Embryonic facial prominence (tissue), 1 donor: ENCODE data around the gene CMTM7.

Experiments
- DNase-seq: peaks from one replicate; pipeline ENCODE4 v3.0.0-alpha.2; 2016; ENCODE audit errors: extremely low spot score

Gene CMTM7, protein sequence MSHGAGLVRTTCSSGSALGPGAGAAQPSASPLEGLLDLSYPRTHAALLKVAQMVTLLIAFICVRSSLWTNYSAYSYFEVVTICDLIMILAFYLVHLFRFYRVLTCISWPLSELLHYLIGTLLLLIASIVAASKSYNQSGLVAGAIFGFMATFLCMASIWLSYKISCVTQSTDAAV

DNA sequence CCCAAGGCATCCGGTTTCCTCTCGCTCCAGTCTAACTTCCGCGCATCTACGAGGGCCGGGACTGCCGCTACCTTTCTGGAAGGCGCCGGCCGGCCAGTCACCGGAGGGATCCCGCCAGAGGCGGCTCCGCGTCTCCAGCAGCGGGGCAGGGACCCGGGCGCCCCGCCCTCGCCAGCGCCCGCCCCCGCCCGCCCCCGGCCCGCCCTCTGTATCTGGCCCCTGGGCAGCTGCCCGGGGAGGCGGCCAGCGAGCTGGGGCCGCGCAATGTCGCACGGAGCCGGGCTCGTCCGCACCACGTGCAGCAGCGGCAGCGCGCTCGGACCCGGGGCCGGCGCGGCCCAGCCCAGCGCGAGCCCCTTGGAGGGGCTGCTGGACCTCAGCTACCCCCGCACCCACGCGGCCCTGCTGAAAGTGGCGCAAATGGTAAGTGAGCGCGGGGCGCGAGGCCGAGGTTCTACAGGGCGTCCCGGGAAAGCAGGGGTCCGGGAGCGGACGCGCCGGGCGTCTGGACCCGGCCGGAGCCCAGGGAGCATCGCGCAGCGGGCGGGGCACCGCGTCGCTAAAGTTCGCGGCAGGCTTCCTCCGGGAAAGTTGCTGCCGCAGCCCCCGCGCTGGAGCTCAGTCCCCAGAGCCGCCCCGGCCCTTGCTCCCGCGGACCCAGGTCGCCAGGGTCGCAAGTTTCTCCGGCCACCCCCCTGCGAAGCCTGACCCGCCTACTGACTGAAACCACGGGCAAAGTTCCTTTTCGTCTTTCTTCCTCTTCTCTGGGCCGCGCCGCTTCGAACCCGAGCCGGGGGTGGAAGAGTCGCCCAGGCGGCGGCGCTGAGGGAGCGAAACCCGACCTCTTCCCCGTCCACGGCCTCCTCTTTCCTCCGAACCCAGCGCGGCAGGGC, at the start of gene CMTM7:
TSS of gene CMTM7 (plus strand) at position 211 of the 893 bp plus-strand sequence. CDS start at position 265, 54 bp downstream.
- no peak for DNase-seq

DNA sequence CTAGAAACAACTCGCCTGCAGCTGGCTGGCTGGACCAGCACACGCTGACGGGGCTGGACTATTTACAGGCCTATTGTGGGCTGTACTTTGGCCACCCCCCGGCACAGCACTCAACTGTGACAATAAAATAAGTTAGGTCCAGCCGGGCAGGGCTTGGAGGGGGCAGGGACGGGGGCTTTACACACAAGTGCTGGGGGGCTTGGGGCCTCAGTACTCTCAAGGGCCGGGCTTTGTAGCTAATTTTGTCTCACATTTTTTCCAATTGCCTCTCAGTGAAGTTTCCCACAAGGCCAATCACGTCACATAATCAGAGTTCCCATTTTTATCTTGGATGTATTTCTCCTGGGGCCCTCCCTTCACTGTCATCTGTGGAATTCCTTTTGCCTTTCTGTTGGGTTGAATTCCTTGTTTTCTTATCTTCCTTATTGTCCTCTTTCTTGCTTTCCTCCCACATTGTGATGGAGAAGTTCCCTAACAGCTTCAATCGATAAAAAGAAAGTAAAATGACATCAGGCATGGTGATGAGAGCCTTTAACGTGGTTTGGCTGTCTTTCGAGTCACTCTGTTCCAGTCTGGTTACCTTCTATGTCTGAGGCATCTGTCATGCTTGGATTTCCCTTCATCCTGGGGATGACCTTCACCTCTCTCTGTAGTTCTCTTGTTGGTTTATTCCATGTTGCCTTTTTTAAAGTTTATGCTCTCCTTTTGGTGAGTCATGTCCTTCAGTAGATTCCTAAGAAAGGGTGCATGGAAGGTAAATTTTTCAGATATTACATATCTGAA, 44.1 kb upstream of the CMTM7 start:
- no peak for DNase-seq

DNA sequence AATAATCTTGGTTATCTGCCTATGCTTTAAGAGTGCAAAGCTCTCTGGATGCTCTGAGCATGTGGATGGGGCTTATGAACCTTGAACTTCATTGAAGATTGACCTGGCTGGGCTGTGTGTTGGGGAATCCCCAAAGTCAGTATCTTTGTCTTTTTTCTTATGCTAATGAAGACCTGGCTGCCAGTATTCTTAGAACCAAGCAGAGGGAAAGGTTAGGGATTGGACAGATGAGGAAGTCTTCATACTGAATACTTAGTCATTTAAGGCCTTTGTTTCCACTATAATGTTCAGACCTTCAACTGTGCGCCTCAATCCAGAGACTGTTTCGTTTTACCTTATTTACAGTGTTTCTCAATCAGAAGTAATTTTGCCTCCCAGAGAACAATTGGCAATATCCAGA, 42.5 kb upstream of the CMTM7 start:
- DNase-seq: no peak

DNA sequence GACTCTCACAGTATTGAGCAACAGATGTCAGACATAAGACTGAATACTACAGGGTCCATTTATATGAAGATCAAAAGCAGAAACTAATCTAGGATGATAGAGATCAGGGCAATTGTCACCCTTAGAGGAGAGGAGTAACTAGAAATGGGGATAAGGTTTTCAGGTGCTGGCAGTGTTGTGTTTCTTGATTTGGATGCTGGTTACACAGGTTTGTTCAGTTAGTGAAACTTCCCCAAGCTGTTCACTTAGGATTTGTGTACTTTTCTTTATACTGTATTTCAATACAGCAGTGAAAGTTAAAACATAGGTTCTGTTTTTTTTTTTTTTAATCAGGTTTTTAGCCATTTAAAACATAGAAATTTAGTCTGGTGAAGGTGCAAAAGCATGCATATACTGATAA, 39.1 kb upstream of the CMTM7 start:
- no peak for DNase-seq

DNA sequence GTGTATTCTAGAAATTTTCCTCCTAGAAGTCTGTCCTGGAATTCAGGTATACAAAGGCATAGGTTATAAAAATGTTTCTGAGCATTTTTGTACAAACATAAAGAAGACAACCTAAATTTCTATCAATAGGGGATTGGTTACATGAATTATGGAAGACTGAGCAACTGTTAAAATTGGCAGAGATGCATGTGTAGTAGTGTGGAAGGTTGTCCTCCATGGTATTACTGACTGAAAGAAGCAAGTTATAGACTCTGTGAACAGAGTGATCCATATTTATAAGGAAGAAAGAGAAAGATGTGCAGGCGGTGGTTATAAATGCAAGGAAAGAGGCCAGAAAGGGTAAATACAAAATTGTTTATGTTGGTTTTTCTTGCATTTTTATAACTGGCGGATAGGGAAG, 38.3 kb upstream of the CMTM7 start:
- no peak for DNase-seq

DNA sequence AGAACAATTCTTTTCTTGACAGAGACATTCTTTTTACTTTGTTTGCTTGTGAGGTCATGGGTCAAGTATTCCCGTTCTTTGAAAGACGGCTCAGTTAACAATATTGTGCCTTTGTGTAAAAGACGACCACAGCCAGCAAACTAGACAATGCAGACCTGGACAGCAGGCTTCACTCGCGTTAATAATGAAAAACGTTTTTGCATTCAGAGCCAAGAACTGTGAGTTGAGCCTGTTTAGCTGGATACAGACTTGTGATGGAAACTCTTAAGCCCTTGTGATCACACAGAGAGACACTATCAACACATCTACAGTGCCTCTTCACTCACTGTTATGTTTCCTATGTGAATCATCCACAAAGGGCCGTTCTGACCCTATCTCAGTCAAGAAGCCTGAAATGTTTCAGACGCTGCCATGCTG, 37.3 kb upstream of the CMTM7 start:
- DNase-seq: no peak

DNA sequence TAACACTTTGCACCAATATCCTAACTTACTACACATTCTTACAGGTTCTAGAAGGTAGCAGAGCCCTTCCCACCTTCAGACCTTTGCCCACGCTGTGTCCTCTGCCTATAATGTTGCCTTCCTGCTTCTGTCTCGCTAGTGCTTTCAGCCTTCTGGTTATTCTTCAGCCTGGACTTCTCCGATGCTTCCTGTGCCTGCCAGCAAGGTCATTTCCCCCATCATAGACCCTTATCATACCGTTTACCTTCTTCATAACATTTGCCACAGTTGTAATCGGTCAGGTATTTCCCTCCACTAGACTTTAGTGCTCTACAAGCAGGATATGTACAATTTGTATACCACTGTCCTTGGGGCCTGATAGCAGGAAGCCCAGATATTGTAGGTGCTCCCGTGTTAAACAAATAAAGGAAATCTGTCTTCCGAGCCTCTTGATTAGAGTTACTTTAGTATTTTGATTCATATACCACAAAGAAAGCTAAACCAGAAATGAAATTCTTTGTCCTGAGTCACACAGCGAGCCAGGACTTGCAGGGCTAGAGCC, 35.8 kb upstream of the CMTM7 start:
- no peak for DNase-seq

DNA sequence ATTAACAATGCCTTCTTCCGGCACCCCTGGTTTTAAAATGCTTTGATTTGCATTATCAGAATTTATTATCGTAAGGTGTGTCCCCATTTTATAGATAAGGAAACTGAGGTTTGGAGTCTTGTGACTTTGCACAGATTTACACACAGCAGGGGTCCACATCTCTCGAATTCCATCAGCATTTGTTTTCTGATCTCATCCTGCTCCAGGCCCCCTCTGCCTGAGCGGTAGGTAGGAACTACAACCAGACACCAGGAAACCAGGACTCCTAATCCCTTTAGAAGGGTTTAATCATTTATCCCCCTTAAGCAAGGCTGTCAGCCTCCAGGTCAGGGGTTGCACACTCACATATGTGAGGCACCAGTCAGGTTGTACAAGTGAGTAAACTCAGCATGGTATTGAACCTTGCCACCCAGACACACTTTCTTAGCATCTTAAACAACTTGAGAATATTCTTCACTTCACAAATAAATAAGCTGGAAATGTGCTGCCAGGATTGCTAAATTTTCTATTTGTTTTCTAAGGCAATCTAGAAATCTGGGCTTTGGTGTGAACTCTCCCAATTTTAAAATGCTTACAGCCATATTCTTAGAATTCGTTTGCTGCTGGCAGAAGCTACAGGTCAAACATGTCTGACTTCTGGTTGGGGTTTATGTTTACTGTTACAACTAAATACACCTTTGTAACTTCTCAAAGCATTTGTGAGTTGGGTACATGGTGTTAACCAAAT, 31.7 kb upstream of the CMTM7 start:
- no peak for DNase-seq

DNA sequence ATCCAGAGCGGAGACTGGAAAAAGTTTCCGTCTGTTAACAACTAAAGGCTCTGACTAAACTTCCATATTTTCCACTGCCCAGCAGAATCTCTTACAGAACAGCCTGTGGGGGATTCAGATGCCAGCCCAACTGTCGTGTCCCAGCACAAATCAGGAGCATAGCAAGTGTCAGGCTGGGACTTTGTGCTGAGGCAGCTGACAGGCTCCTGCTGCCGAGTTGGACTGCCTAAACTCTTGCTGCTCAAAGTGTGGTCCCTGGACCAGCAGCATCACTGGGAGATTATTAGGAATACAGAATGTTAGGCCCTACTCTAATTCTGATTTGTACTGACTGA, 31.2 kb upstream of the CMTM7 start:
- no peak for DNase-seq

DNA sequence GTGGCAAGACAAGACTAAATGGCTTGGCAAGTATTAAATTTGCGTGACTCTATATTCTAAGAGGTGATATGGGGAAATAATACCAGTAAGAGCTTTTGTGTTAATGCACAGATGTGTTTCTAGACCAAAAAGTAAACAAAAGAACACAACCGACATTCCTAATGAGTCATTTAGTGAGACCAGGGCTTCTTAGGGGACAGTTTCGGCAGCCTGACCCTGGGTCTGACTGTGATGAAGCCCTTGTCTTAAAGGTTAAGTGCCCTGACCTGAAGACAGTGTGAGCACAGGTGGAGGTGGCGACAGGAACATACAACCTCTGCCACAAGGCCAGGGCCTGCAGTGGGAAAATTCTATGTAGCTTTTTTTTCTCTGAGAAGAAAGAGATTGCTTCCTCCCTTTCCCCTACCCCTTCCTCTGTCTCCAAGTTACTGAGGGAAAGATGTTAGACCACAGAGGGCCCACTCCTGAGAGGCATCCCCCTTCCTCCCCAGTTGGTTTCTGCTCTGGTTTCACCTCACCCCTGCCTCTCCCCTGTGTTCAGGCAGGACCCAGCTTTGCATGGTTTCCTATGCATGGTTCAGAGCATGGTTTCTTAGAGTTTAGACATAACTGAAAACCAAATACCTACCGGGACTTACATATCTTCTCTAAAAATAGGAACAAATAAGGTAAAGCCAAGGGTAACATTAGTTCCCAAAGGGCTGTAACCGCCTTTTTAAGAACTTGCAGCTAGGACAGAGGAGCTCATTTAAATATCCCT, 24.8 kb upstream of the CMTM7 start:
- DNase-seq: no peak

DNA sequence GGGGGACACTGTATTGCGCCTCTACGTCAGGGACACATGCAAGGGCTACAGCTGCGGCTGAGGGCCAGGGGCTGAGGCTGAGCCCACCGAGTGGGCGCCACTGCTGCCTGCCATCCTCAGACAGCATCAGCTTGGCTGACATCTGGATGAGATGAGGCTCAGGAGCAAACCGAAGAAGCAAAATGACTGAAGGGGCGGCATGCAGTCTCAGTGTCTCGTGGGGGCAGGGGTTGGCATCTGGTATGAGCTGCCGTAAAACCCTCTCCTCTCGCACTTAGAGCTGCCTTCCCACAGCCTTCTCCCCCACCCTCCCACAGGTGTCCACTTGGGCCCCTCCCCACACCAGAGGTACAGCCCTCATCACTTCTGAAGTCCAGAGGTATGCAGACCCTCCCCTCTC, 24.2 kb upstream of the CMTM7 start:
- no peak for DNase-seq

DNA sequence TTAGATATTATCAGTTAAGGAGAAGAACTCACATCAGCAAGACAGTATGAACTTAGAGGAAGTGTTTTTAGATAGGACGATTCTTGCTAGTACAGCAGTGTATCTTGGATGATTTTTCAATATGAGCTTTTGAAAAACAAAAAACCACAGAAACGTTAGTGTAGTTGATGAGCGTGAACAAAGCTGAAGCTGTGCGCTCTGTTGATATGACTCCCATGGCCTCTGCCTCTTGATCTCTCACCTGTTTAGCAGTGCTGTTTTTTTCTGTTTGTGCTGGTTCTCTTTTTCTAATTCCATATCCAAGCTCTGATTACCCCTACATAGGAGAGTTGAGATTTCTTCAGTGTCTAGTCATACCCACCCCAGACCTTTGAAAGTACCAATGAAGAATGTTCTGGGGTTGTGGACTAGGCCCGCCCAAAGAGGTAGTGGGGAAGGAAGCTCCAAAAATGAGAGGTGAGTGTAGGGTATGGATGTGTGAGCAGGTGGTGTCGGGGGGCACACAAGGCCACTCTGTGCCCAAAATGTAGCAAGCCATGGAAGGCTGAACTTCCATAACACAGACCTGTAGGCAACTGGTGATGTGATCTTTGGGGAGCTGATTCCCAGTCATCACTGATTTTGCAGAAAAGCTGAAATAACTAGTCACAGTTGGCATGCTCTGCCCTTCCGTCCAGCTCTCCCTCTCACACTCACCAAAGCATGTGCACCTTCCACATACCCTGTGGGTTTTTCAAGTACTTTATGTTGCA, 20.0 kb upstream of the CMTM7 start:
- DNase-seq: no peak

DNA sequence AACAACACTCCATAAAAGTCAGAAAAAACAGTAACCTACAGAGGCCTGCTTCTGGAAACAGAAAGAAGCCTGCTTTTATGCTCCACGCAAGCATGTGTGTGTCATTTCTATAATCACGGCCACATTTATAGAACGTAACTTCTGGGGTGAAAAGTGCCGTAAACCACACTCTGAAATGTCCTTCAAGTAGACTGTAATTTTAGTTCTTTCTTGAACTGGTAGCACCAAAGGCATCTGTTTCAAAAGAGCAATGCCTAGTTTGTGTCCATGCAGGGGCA, 19.5 kb upstream of the CMTM7 start:
- no peak for DNase-seq

DNA sequence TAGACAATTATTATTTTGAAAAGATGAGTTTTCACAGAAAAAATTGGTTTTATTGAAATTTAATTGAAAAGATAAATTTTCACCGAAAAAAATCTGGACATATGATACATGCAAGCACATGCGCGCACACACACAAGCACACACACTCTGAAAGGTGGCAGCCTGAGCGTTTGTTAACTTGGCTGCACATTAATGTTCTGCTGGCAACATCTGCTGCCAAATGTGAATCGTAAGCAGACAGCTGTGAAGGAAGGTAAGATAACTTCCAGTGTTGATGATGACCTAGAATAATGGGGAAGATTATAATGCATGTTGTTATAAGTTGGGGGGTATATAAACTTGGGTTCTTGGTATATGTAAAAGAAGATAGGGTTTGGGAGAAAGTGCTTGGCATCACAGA, 18.4 kb upstream of the CMTM7 start:
- DNase-seq: no peak

DNA sequence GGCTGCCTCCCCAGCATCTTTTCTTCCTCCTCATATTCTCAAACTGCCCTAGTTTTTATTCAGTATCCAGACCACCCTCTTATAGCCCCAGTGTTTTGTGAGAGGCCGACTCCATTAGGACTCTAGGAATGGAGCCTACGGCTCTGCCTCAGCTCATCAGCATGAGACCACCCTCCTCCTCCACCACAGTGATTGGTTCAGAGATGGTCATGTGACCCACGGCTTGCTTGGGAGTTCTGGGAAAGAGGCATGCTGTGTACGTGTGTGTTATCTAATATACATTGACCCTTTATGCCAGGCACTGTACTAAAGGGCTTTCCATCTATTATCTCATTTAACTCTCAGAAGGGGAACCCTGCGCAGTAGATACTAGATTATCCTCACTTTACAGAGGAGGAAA, 17.8 kb upstream of the CMTM7 start:
- DNase-seq: no peak

DNA sequence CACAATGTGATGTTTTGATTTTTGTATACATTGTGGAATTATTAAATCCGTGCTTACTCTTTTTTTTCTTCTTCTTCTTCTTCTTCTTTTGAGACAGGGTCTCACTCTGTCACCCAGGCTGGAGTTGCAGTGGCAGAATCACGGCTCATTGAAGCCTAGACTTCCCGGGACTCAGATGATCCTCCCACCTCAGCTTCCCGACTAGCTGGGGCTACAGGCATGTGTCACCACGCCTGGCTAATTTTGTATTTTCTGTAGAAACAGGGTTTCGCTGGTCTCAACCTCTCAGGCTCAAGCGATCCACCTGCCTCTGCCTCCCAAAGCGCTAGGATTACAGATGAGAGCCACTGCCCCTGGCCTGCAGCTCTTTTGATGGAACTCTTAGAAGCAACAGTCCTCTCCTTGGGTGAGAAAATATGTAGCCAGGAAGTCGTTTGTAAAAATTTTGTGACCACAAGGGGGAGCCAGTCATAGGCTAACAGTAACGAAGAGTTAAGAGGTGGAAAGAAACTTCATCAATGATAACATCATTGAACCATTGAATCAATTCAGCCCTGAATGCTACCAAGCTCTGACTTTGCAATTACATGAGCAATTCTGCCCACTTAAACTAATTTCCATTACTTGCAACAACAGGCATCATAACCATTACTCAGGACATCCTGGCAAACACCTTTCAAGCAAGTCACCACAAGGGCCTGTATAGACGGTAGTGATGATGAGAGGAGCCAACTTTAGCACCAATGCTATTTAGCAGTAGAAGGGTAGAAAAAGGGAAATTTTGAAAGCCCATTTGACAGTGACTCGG, 16.7 kb upstream of the CMTM7 start:
- no peak for DNase-seq

DNA sequence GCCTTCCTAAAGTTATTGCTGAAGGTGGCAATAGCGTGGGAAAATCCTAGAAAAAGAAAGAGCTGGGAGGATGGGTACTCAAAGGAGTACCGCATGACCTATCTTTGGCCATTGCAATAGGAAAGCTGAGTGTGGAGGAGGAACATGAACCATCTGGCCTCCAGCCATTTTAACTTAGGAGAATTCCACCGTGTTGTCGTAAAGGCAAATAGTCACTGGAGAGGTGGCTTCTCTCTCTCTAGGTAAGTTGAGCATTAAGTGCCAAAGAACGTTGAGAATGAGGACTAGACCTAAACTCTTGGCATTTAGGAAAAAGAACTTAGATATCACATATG, 16.1 kb upstream of the CMTM7 start:
- DNase-seq: no peak

DNA sequence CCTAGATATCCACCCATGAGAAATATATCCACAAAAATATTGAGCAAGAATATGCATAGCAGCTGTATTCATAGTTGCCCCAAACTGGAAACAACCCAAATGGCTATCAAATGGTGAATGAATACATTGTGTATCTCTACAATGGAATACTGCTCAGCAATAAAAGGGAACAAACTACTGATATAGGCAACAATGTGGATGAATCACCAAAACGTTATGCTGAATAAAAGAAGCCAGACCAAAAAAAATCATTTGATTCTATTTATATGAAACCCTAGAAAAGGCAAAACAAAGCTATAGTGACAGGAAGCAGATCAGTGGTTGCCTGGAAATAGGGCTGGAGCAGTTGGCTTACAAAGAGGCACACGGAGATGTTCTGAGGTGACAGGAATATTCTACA, 15.5 kb upstream of the CMTM7 start:
- DNase-seq: no peak

DNA sequence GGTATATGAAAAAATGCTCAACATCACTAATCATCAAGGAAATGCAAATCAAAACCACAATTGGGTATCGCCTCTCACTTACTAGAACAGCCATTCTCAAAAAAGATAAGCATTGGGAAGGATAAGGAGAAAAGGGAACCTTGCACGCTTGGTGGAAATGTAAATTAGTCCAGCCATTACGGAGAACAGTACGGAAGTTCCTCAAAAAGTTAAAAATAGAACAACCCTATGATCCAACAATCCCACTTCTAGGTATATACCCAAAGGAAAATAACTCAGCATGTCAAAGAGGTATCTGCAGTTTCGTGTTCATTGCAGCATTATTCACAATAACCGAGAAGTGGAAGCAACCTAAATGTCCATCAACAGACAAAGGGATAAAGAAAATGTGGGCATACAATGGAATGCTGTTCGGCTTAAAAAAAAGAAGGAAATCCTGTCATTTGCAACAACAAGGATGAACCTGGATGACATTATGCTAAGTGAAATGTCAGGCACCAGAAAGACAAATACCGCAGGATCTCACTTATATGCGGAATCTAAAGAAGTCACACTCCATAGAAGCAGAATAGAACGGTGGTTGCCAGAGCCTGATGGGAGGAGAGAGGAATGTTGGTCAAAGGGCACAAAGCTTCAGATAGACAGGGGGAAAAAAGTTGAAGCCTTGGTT, 11.7 kb upstream of the CMTM7 start:
- DNase-seq: no peak
